ENCODE measurements around the gene FANCC. TPM values are rescaled to one million over a fixed set of nuclear protein-coding genes. Genes with fewer than 3 reads are reported as not detected.

Gene FANCC
- total RNA-seq, 1 experiment from 2014 or later: 19.4 TPM

DNA sequence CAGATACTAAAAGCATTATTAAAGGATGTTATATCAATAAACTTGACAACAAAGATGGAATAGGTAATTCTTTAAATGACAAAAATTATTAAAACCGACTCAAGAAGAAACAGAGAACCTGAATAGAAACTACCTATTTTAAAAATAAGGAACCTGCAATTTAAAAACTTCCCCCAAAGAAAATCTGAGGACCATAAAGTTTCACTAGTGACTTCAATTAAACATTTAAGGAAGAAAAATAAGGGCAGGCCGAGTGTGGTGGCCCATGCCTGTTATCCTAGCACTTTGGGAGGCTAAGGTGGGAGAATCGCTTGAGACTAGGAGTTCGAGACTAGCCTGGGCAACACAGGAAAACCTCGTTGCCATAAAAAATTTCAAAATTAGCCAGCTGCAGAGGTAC lies 99.6 kb downstream of the FANCC start (continued):
- TF ChIP-seq, protein P1, sequence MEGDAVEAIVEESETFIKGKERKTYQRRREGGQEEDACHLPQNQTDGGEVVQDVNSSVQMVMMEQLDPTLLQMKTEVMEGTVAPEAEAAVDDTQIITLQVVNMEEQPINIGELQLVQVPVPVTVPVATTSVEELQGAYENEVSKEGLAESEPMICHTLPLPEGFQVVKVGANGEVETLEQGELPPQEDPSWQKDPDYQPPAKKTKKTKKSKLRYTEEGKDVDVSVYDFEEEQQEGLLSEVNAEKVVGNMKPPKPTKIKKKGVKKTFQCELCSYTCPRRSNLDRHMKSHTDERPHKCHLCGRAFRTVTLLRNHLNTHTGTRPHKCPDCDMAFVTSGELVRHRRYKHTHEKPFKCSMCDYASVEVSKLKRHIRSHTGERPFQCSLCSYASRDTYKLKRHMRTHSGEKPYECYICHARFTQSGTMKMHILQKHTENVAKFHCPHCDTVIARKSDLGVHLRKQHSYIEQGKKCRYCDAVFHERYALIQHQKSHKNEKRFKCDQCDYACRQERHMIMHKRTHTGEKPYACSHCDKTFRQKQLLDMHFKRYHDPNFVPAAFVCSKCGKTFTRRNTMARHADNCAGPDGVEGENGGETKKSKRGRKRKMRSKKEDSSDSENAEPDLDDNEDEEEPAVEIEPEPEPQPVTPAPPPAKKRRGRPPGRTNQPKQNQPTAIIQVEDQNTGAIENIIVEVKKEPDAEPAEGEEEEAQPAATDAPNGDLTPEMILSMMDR (IDR thresholded peaks at IDR 0.05 in 2 of 3, conservative IDR thresholded peaks at IDR 0.05 in 1 of 3; ENCODE audit: borderline replicate concordance in 1 of 3, insufficient read depth in 1 of 3, low read depth in 2 of 3, low read length in 2 of 3): no peak
- TF ChIP-seq, protein P2, sequence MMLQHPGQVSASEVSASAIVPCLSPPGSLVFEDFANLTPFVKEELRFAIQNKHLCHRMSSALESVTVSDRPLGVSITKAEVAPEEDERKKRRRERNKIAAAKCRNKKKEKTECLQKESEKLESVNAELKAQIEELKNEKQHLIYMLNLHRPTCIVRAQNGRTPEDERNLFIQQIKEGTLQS (IDR thresholded peaks at IDR 0.05): no peak
- no peak for TF ChIP-seq EZH2 (IDR thresholded peaks at IDR 0.05)
- TF ChIP-seq ZNF274 (IDR thresholded peaks at IDR 0.05; ENCODE audit: low read depth, low read length): no peak
- no peak for TF ChIP-seq TCF7L2 (IDR thresholded peaks at IDR 0.05; ENCODE audit: borderline replicate concordance, extremely low read depth, insufficient read depth, insufficient read length)
- no peak for TF ChIP-seq ELF1 (IDR thresholded peaks at IDR 0.05; ENCODE audit: borderline replicate concordance, low read depth)
- no peak for TF ChIP-seq SIN3A (IDR thresholded peaks at IDR 0.05; ENCODE audit: low read depth)
- no peak for TF ChIP-seq EZH2phosphoT487 (IDR thresholded peaks at IDR 0.05; ENCODE audit: borderline replicate concordance)
- no peak for TF ChIP-seq CBX3 (IDR thresholded peaks at IDR 0.05; ENCODE audit: low read depth)
- TF ChIP-seq RAD21 (IDR thresholded peaks at IDR 0.05; ENCODE audit: low read depth): no peak

DNA sequence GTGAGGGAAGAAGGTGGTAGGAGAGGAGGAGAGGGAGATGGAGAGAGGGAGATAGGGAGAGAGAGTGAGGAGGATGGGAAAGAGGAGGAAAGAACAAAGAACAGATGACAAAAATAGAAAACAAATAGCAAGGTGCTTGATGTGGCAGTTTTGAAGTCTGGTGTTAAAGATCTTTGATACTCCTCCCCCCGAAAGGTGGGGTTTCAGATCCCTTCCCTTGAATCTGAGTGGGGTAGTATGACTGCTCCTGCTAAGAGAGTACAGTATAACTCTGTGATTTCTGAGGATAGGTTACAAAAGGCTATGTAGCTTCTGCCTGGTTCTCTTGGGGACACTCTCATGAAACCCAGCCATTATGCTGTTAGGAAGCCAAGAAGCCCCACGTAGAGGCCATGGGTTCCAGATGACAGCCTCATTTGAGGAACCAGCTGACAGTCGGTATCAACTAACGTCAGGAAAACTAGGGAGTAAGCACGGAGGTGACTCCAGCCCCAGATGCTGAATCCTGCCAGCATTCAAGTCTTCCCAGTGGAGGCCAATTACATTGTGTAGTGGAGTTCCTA lies 102.1 kb downstream of the FANCC start:
- ChIA-PET POLR2A (no interaction called here), CTCF (no interaction called here), RAD21 (ENCODE audit: low non-redundant PET in 1 of 2, low total read pairs in 2 of 2, uncharacterized antibody in 2 of 2, unreplicated experiment in 2 of 2) (no interaction called here)
- Histone ChIP-seq H3K36me3 (ENCODE audit: control insufficient read depth in 1 of 2, insufficient read depth in 2 of 2, low read length in 2 of 2) (no peaks in the 10 kb centered on the region), H3K4me3 (replicated peaks in 1 of 2; ENCODE audit: low read depth in 1 of 2, low read length in 2 of 2) (no peak overlapping the region), H4K20me1 (ENCODE audit: insufficient read depth) (no peaks in the 10 kb centered on the region), H3K79me2 (ENCODE audit: insufficient read depth, low read length) (no peaks in the 10 kb centered on the region), H3K9me2 (ENCODE audit: insufficient read depth) (no peaks in the 10 kb centered on the region), H3K4me2 (ENCODE audit: low read length) (no peak overlapping the region), H3K27me3 (ENCODE audit: insufficient read depth, low read length) (no peaks in the 10 kb centered on the region), H3K9ac (ENCODE audit: low read length) (no peak overlapping the region), H3K27ac (ENCODE audit: low read depth, low read length) (no peak overlapping the region), H3K9me3 (ENCODE audit: control insufficient read depth in 1 of 2, insufficient read depth in 1 of 2, low read depth in 1 of 2, low read length in 2 of 2) (no peaks in the 10 kb centered on the region), H3K4me1 (ENCODE audit: control insufficient read depth in 1 of 2, insufficient read depth in 2 of 2, low read length in 2 of 2) (no peaks in the 10 kb centered on the region), H2AFZ (ENCODE audit: low read depth, low read length, poor library complexity, severe bottlenecking) (no peak overlapping the region)
- TF ChIP-seq EZH2 (IDR thresholded peaks at IDR 0.05) (no peak), JUND (IDR thresholded peaks at IDR 0.05) (no peak), RAD21 (IDR thresholded peaks at IDR 0.05; ENCODE audit: low read depth) (no peak), ZNF274 (IDR thresholded peaks at IDR 0.05; ENCODE audit: low read depth, low read length) (no peak), FOSL1 (IDR thresholded peaks at IDR 0.05; ENCODE audit: low read depth) (no peak), CBX3 (IDR thresholded peaks at IDR 0.05; ENCODE audit: low read depth) (no peak), CEBPB (IDR thresholded peaks at IDR 0.05; ENCODE audit: low read depth) (no peak)
- TF ChIP-seq, protein P2 (IDR thresholded peaks at IDR 0.05): no peak
- TF ChIP-seq, protein P3, sequence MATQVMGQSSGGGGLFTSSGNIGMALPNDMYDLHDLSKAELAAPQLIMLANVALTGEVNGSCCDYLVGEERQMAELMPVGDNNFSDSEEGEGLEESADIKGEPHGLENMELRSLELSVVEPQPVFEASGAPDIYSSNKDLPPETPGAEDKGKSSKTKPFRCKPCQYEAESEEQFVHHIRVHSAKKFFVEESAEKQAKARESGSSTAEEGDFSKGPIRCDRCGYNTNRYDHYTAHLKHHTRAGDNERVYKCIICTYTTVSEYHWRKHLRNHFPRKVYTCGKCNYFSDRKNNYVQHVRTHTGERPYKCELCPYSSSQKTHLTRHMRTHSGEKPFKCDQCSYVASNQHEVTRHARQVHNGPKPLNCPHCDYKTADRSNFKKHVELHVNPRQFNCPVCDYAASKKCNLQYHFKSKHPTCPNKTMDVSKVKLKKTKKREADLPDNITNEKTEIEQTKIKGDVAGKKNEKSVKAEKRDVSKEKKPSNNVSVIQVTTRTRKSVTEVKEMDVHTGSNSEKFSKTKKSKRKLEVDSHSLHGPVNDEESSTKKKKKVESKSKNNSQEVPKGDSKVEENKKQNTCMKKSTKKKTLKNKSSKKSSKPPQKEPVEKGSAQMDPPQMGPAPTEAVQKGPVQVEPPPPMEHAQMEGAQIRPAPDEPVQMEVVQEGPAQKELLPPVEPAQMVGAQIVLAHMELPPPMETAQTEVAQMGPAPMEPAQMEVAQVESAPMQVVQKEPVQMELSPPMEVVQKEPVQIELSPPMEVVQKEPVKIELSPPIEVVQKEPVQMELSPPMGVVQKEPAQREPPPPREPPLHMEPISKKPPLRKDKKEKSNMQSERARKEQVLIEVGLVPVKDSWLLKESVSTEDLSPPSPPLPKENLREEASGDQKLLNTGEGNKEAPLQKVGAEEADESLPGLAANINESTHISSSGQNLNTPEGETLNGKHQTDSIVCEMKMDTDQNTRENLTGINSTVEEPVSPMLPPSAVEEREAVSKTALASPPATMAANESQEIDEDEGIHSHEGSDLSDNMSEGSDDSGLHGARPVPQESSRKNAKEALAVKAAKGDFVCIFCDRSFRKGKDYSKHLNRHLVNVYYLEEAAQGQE (IDR thresholded peaks at IDR 0.05; ENCODE audit: low read depth): no peak
- intact Hi-C loops (cut with micrococcal nuclease): no loop called here
- DNase-seq (ENCODE audit: low read depth, low spot score) (no peak), ATAC-seq (no peak)
- BruUV-seq (replicated peaks): no TSS peak
